RWPE2 (cell line): ENCODE data around the gene FOXO3.
"Not testable (repeated sequence)": the region's sequence is repeated elsewhere in the genome, so short reads cannot be mapped to it uniquely, and the experiment has no call there.

Experiments
- ATAC-seq: fragments of 200-7000 bp; cut with Tn5 transposase; 3 replicates; pipeline ENCODE4 v1.9.1; 2021; ENCODE audit warnings: low read depth
- DNase-seq: peaks from one replicate; pipeline ENCODE4 v3.0.0-alpha.2; 2020; ENCODE audit warnings: low spot score
- H3K27ac ChIP-seq: fragments of 450-650 bp; 2 replicates; pipeline ENCODE4 v1.5.1; 2017; ENCODE audit warnings: mild to moderate bottlenecking; ENCODE audit not compliant: poor library complexity, severe bottlenecking
- H3K27me3 ChIP-seq: fragments of 250-450 bp; sonication (Bioruptor Pico); 2 replicates; pipeline ENCODE4 v1.5.1; 2021; ENCODE audit warnings: mild to moderate bottlenecking, moderate library complexity; ENCODE audit not compliant: insufficient read depth, poor library complexity, severe bottlenecking
- H3K36me3 ChIP-seq: fragments of 250-450 bp; sonication (Bioruptor Pico); 2 replicates; pipeline ENCODE4 v1.5.1; 2020; ENCODE audit warnings: low read depth, mild to moderate bottlenecking, moderate library complexity
- H3K4me1 ChIP-seq: fragments of 250-450 bp; sonication (Bioruptor Pico); 2 replicates; pipeline ENCODE4 v1.5.1; 2021; ENCODE audit warnings: mild to moderate bottlenecking, moderate library complexity; ENCODE audit not compliant: insufficient read depth, poor library complexity, severe bottlenecking
- H3K4me3 ChIP-seq: fragments of 250-450 bp; sonication (Bioruptor Pico); 2 replicates; pipeline ENCODE4 v1.5.1; 2021; ENCODE audit warnings: mild to moderate bottlenecking, moderate library complexity; ENCODE audit not compliant: severe bottlenecking
- H3K9me3 ChIP-seq: fragments of 250-450 bp; sonication (Bioruptor Pico); 2 replicates; pipeline ENCODE4 v1.5.1; 2021; ENCODE audit warnings: mild to moderate bottlenecking, moderate library complexity; ENCODE audit not compliant: severe bottlenecking
- TF ChIP-seq, protein P1 (sequence below): fragments of 450-650 bp; IDR thresholded peaks from one replicate; pipeline ENCODE4 v1.5.1; 2017; ENCODE audit warnings: mild to moderate bottlenecking, moderate library complexity; ENCODE audit not compliant: poor library complexity, severe bottlenecking

Gene FOXO3

DNA sequence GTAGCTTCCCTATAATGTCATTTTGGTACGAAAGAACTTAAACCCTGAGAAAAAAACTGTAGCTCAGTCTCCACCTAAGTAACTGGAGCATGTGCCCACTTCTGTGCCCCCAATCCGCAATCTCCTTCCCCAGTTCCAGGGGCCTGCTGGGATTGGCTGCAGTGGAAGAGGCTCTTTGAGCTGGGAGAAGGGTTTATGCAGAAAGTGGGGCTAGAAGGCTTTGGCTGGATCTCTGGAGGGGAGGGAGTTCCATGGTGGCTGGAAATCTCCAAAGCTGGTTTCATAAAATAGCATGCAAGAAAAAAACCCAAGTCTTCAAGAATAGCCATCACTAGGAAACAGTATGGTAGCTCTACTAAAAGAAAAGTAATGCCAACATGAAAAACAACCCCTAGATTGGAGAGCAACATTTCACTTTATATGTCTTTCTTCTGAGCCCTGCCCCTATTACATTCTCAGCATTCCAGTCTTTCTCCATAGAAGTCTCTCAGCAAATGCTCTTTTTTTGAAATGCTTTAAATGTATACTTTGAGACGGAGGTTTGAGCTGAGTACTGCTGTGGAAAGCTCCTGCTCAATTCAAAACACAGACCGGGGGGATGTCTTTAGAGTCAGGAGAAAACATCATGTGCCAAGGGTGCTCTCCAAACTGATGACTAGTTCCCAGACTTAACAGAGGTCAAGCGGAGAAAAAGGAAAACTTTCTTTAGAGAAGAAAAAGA is 36.0 kb upstream of the FOXO3 start:
- H3K4me3 ChIP-seq = no peak overlapping the region
- no peaks in the 10 kb centered on the region for H3K4me1 ChIP-seq
- no peak for ATAC-seq
- no peaks in the 10 kb centered on the region for H3K27me3 ChIP-seq
- H3K9me3 ChIP-seq = no peaks in the 10 kb centered on the region
- H3K27ac ChIP-seq = no peak overlapping the region
- H3K36me3 ChIP-seq = no peaks in the 10 kb centered on the region
- DNase-seq = no peak
- TF ChIP-seq, protein P1, sequence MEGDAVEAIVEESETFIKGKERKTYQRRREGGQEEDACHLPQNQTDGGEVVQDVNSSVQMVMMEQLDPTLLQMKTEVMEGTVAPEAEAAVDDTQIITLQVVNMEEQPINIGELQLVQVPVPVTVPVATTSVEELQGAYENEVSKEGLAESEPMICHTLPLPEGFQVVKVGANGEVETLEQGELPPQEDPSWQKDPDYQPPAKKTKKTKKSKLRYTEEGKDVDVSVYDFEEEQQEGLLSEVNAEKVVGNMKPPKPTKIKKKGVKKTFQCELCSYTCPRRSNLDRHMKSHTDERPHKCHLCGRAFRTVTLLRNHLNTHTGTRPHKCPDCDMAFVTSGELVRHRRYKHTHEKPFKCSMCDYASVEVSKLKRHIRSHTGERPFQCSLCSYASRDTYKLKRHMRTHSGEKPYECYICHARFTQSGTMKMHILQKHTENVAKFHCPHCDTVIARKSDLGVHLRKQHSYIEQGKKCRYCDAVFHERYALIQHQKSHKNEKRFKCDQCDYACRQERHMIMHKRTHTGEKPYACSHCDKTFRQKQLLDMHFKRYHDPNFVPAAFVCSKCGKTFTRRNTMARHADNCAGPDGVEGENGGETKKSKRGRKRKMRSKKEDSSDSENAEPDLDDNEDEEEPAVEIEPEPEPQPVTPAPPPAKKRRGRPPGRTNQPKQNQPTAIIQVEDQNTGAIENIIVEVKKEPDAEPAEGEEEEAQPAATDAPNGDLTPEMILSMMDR = no peak

DNA sequence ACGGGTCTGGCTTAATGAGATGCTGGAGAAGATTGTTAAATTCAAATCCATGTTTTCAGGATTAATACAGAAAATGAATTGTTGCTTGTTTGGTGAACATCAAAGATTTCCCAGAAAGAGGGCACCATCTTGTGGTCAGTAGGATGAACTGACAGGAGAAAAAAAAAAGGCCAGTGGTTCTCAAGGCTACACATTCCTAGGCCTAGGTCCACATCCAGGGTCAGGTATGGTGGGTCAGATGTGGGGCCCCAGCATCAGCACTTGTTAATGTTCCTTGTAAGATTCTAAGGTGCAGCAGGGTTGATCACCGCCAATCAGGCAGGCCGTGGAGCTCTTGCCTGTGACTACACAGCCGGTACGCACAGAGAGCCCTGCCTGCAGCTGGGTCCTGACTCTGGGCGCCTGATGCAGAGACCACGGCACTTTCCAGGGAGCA is 34.0 kb upstream of the FOXO3 start:
- ATAC-seq (no peak), DNase-seq (no peak)
- H3K9me3 ChIP-seq = no peaks in the 10 kb centered on the region
- H3K4me3 ChIP-seq = no peak overlapping the region
- no peaks in the 10 kb centered on the region for H3K36me3 ChIP-seq
- no peaks in the 10 kb centered on the region for H3K4me1 ChIP-seq
- H3K27me3 ChIP-seq = no peaks in the 10 kb centered on the region
- no peak overlapping the region for H3K27ac ChIP-seq
- TF ChIP-seq, protein P1 = peak; percentile 84

DNA sequence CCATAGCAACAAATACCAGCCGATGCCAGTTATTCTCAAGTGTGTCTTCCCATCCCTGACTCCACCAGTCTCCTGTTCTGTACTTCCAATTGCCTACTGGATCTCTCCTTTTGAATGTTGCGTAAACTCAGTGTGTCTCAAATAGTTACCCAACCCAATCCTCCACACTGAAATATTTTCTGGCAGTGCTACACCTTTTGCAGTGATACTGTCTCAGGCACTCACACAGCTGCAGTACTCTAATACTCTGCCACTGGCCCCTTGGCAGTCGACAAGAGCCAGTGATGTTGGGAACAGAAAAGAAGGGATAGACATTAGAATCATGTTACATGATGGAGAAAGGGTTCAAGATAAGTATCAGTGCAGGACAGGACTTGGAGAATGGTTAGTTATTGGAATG is 31.8 kb upstream of the FOXO3 start:
- no peaks in the 10 kb centered on the region for H3K27me3 ChIP-seq
- no peak for DNase-seq
- ATAC-seq = no peak
- no peaks in the 10 kb centered on the region for H3K9me3 ChIP-seq
- no peaks in the 10 kb centered on the region for H3K4me1 ChIP-seq
- no peak overlapping the region for H3K4me3 ChIP-seq
- H3K36me3 ChIP-seq = no peaks in the 10 kb centered on the region
- TF ChIP-seq, protein P1 = no peak
- no peak overlapping the region for H3K27ac ChIP-seq

DNA sequence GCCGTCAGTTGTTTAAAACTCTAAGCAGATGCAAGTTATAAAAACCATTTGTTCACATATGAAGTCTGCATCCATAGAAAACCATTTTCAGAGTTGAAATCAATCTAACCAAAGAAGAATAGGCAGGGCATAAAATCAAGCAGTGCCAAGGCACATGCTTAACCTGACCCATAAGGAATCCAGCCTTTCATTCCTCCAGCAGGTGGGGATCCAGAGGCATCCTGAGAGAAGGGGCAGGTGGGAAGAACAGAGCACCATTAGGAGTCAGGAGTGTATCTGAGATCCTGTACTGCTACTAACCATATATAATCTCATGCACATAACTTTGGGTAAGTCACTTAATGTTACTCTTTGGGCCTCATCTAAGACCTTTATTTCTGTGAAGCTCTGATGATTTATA is 29.4 kb upstream of the FOXO3 start:
- Histone ChIP-seq H3K27ac (no peak overlapping the region), H3K4me1 (no peaks in the 10 kb centered on the region), H3K9me3 (no peaks in the 10 kb centered on the region), H3K4me3 (no peak overlapping the region), H3K27me3 (no peaks in the 10 kb centered on the region), H3K36me3 (no peaks in the 10 kb centered on the region)
- ATAC-seq (peak; percentile 45; the same call in 1 of the 3 replicates), DNase-seq (no peak)
- TF ChIP-seq, protein P1 = no peak

GRCh38 chr6:108535114-108535742 is 25.5 kb upstream of the FOXO3 start:
- ATAC-seq = no peak
- TF ChIP-seq, protein P1 = no peak
- Histone ChIP-seq H3K4me3 (no peak overlapping the region), H3K4me1 (no peaks in the 10 kb centered on the region), H3K9me3 (no peaks in the 10 kb centered on the region), H3K36me3 (no peaks in the 10 kb centered on the region), H3K27me3 (no peaks in the 10 kb centered on the region), H3K27ac (no peak overlapping the region)
- no peak for DNase-seq

- ATAC-seq, H3K9me3 ChIP-seq, H3K27me3 ChIP-seq, H3K27ac ChIP-seq, H3K36me3 ChIP-seq, H3K4me1 ChIP-seq, H3K4me3 ChIP-seq, DNase-seq: not testable (repeated sequence)
These were observed 24.7 kb upstream of the FOXO3 start for GRCh38 chr6:108535920-108536535.
